HG02763 (cell line): ENCODE results near the gene HEG1.
"Not testable (repeated sequence)": the region's sequence is repeated elsewhere in the genome, so short reads cannot be mapped to it uniquely, and the experiment has no call there.

Experiments
- ATAC-seq: cut with Tn5 transposase; IDR thresholded peaks from one replicate; pipeline ENCODE4 v1.9.1; 2021; ENCODE audit warnings: mild to moderate bottlenecking, moderate library complexity; ENCODE audit not compliant: unreplicated experiment

Gene HEG1

GRCh38 chr3:124960105-124960504, 95.7 kb downstream of the HEG1 start:
- no peak for ATAC-seq

DNA sequence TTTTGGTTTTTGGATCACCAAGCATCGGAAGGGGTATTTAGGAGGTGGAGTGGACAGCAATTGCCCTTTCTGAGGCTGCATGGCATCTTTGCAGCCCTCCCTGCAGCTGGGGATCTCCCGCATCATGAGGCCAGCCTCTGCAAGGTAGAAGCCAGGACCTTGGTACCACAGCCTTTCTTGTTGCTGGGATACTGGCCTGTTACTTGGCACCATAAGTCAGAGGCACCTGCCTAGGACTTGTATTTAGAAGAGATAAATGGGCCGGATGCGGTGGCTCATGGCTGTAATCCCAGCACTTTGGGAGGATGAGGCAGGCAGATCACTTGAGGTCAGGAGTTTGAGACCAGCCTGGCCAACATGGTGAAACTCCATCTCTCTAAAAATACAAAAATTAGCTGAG, 97.8 kb downstream of the HEG1 start:
- not testable (repeated sequence) for ATAC-seq

DNA sequence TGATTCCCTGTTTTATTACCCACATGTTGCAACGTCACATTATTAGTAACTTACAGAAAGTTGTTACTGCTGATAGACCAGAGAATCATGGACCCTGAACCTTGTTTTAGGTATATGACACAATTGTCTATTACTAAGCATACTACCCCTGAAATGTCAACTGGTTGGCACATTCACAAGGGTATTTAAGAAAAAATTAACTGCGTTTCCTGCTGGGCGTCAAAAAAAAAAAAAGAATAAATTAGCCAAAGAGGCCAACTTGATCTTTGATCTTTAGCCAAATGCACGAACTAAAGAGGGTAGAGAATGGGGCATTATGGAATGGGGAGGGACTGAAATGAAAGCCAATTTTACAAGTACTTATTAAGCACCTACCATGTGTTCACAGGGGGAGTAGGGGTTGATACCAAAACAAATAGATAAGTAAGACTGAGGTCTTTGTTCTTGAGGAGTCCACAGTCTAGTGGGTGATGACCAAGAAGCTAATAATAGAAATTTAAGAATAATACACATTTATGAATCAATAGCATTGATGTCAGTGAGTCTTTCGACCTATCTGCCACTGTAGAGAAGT, 103.4 kb downstream of the HEG1 start:
- no peak for ATAC-seq

- ATAC-seq: no peak
Observed at GRCh38 chr3:124951511-124952281, 104.1 kb downstream of the HEG1 start.

GRCh38 chr3:124950026-124950425, 105.8 kb downstream of the HEG1 start:
- no peak for ATAC-seq

DNA sequence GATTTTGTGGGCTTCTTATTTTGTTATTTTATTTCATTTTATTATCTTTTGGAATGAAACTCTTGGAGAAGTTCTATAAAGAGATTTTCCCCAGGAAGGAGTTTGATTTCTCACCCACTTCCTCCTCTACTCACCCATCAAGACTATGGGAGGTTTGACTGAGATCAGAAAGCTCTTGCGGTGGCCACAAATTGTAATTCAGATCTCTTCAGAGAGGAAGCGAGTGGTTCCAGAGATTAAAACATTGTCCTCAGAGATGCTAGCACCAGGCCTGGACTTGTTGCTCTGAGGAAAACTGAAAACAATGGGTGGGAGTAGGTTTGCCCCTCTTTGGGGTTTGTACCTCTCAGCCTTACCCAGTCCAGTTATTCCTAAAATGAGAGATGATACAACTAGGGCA, 113.2 kb downstream of the HEG1 start:
- ATAC-seq: no peak

DNA sequence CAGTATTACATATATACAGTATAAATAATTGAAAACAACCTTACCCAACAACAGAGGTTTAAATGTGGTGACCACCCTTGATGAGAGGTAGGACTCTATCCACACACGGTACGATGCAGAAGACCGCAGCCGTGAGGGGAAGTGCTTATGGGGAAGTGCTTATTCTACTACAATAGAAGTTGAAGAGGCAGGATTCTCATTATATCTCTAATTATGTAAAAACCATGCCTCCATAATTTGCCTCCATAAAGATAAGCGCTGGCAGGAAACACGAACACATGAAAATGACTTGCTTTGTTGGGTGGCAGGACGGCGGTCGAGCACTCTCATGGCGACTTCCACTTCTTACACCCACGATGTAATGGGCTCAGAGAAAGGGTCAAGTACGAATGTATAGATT, 114.0 kb downstream of the HEG1 start:
- ATAC-seq: no peak

DNA sequence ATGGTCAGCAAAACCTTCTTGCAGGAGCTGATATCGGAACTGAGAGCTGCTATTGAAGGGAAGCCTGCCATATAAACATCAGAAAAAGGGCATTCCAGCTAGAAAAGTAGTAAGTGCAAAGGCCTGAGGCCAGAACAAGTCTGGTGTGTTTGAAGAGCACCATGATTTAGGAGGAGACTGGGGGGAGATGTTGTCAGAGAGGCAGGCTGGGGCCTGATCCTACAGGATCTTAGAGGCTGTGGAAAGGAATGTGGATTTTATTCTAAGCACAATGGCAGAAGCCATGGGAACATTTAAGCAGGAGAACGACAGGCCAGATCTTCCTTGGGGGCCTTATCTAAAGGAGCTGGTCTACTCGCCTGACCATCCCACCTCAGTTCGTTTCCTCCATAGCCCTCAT, 116.1 kb downstream of the HEG1 start:
- no peak for ATAC-seq

DNA sequence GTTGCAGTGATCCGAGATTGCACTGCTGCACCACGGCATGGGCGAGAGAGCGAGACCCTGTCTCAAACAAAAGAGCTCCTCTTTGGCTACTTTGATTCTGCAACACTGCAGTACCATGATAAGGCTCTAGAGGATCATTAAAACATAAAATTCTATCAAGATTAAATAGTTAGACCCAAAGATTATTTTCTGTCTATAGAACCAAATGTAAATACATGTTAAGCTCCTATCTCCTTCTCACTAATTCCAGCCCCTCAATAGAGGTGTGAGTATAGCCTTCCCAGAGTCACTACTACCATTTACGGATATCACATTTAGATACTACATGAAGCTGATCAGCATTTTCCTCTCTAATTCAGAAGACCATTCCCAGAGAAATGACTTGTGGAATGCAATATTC, 116.9 kb downstream of the HEG1 start:
- no peak for ATAC-seq

- ATAC-seq: no peak
Observed at GRCh38 chr3:124937049-124937448, 118.7 kb downstream of the HEG1 start.

DNA sequence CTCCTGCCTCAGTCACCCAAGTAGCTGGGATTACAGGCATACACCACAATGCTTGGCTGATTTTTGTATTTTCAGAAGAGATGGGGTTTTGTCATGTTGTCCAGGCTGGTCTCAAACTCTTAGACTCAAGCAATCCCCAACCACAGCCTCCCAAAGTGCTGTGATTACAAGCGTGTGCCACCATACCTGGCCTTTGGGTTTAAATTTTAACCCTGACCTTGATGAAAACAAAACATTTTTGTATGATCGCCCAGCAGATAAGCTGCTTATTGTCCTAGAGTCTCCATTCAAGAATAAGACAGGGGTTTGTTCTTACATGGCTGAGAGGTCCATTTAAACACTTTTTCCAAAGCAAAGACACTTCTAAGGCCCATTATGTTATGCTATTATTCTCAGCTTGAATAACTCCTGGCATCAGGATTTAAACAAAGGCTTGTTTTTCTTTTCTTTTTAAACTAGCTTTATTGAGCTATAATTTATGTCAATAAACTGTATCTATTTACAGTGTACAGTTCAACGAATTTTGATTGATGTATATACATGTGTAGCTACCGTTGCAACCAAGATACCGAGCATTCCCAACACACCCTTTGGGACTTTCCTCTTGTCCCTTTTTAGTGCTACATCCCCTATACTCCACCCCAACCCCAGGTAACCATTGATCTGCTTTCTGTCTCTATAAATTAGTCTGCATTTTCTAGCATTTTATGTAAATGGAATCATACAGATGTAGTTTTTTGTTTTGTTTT, 119.8 kb downstream of the HEG1 start:
- no peak for ATAC-seq

GRCh38 chr3:124935264-124935663, 120.5 kb downstream of the HEG1 start:
- ATAC-seq: peak; percentile 65

DNA sequence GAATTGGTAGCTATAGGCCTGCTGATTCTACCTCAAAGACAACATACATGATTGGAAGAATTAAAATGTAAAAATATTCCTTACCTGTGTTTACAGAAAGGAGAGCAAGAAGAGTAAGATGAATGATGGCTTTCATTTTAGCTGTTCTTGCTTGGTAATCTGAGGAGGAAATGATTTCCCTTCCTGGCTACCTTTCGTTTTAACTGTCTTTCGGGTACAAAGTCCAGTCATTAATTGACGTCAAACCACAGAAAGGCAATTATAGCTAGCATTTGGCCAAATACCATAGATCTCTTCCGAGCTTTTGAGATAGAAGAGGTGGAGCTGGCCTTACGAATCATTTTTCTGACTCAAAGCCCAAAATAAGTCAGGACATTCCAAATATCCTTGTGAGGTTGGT, 121.2 kb downstream of the HEG1 start, which contains the start of gene MUC13:
Gene MUC13, minus strand, starts transcription at position 175 of the 400 bp plus-strand sequence. Its CDS starts 39 bp downstream, at position 136.
- ATAC-seq: no peak

GRCh38 chr3:124928333-124929202, 127.2 kb downstream of the HEG1 start:
- no peak for ATAC-seq

- peak; percentile 59 for ATAC-seq
Observed at GRCh38 chr3:124927574-124928045, 128.2 kb downstream of the HEG1 start.

GRCh38 chr3:124926426-124927101, 129.2 kb downstream of the HEG1 start:
- no peak for ATAC-seq

DNA sequence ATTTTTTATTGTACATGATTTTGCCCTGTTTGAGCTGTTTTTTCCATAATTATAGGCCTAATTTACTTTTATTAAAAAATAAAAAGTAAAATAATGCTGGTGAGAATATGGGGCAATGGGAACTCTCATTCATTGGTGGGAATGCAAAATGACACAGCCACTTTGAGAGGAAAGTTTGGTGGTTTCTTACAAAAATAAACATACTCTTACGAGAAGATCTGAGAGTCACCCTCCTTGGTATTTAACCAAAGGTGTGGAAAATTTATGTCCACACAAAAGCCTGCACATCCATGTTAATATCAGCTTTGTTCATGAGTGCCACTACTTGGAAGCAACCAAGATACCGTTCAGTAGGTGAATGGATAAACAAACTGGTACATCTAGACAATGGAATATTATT, 131.1 kb downstream of the HEG1 start:
- ATAC-seq: no peak

DNA sequence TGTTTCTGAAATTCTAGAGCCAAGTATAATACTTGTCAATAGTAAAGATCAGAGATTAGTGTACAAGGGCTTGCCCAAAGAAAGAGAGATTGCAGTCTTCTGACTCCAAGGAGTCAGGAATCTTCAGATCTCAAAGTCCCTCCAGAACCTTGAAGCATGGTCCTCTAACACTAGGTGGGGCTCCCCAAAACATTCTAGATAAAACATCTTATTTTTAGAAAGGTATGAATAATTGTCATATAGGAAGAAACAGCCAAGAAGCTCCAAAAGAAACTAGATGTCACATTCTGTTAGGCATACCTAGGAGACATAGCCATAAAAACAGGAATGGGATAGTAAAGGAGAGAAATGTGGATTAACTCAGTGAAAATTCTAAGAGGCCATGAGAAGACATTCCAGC, 132.0 kb downstream of the HEG1 start:
- ATAC-seq: no peak

DNA sequence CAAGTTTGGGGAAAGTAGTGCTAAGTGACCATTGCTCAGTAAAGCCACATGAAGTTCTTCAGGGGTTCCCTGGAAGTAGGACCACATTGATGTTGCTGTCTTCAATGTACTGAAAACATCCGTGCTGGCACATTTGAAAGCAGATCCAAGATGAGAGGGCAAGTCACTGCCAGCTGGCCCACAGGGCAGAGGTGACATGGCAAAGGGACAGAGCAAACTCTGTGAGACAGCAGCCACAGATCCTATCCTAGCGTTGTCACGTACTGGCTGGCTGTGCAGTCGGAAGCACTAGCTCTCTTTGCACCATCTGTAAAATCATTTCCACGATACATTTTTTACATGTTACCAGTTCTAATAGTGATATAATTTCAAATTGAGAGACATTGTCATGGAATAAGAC, 135.1 kb downstream of the HEG1 start:
- ATAC-seq: no peak

GRCh38 chr3:124919756-124920155, 136.0 kb downstream of the HEG1 start:
- ATAC-seq: no peak
